Activated CD4-positive, alpha-beta T cell treated with anti-CD3 and anti-CD28 coated beads, Interleukin-2, amount 50 U/mL, for 16 hours (primary cell): Measurements from ENCODE around the gene POLR3H.

Experiments used
- DNase-seq: peaks from one replicate; pipeline ENCODE4 v3.0.0-alpha.2; 2020

The POLR3H gene

DNA sequence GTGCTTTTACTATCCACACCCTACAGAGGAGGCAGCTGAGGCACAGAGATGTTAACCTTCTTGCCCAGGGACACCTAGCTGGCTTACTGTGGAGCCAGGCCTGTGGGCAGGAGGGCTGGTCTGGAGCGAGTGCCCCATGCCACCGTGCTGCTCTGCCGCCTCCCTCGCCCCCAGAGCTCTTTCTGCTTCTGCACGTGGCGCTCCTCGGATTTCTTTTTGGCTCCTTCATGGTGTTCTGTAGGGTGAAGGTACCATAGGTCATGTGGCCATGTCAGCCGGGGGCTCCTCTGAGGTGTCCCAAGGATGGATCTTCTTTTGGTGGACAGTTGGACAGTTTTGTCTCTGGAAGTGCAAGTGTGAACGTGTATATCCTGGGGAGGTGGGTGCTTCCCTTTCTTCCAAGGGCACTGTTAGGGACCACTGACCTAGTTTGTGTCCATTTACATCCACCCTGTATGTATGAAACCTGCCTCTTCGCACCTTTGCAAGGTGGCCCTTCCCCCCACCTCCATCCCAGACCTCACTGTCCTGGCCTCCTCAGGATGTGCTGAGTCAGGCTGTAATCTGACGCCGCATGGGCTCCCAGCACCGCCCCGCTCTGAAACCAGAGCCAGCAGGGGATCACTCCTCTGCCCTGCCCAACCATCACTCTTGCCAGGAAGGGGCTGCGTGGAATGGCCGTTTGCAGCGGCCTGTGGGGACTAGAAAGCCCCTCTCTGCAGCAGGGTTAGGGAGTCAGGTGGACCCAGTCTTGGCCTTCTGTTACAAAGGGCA is 31.7 kb downstream of the POLR3H start:
- no peak for DNase-seq

GRCh38 chr22:41511521-41511968 is 32.7 kb downstream of the POLR3H start:
- no peak for DNase-seq

DNA sequence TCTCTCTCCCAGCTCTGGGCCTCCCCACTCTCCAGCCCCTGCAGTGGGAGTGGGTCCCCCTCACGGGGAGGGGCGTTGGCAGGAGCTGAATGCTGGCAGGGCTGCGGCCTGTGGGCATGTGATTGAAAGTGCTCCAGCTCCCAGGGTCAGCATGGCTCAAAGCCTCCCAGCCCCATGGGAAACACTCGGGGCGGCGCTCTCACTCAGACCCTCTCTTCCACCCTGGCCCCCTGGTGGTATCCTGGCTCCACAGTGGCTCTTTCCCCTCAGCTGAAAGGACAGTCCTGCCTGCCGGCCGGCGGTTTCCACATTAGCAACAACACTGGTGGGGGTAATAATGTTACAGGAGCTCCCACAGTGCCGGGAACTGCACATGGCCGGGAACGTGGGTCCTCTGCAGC is 35.5 kb downstream of the POLR3H start:
- DNase-seq, result no peak

- no peak for DNase-seq
Measured at GRCh38 chr22:41507330-41508063, 36.8 kb downstream of the POLR3H start.

DNA sequence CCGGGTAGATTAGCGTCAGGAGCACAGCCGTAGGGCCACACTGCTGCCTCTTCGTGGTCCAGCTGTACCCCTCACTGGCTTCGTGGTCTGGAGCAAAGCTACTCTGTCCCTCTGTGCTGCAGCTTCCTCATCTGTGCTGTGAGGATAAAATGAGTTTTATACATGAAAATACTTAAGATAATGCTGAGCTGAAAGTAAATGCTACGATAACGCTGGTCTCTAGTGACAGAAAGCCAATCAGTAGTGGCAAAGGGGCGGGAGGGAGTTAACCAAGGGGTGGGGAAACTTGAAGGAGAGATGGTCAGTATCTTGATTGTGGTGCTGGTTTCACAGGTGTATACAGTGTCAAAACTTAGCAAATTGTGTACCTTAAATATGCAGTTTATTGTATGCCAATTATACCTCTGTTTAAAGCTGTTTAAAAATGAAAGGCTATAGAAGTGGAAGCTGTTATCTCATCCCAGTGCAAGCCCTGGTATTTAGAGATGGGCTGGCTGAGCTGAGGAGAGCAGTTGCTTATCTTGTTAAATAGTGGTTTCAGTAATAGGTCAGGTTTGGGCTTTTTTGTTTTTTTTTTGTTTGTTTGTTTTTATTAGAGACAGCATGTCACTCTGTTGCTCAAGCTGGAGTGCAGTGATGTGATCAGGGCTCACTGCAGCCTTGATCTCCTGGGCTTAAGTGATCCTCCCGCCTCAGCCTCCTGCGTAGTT is 38.6 kb downstream of the POLR3H start:
- no peak for DNase-seq

- no peak for DNase-seq
Measured at GRCh38 chr22:41504816-41505215, 39.5 kb downstream of the POLR3H start.

- DNase-seq, result no peak
Measured at GRCh38 chr22:41504397-41504796, 39.9 kb downstream of the POLR3H start.

DNA sequence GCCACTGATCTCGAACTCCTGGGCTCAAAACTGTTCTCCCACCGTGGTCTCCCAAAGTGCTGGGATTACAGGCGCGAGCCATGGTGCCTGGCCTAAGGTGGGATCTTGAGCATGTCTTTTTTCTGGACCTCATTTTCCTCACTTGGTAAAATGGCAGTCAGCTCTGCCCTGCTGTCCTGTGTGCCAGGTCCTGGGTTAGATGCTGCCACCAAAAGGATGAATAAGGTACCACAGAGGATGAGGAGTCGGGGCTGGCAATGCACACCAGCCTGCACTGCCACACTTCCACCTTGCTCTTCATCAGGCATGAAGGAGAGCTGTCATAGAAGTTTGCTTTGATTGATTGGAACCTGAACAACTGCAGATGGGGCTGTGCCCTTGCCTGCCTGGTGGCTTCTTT is 43.1 kb downstream of the POLR3H start:
- peak; percentile 31 for DNase-seq

- no peak for DNase-seq
Measured at GRCh38 chr22:41500303-41500702, 44.0 kb downstream of the POLR3H start.

DNA sequence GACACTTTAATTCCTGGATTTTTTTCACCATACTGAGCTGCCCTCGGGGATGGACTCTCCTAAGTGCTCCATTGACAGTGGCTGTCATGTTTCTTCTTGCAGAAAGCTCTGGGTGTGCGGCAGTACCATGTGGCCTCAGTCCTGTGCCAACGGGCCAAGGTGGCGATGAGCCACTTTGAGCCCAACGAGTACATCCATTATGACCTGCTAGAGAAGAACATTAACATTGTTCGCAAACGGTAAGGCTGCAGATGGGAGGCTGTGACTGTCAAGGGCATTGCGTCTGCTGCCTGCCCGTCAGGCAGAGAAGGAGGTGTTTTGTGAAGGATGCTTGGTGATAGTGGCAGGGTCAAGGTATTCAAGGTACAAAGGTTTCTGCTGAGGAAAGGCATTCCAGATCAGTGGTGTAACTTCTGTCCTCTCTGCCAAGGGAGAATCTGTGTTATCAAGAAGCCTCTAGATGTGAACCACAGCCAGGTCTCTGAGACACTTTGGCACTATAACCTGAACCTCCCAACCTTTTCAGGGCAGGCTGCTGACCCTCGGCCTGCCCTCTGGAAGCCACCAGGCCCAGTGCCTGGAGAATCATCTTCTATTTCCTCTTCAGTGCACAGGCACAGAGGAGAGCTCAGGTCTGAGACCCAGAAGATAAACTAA is 44.5 kb downstream of the POLR3H start:
- no peak for DNase-seq

GRCh38 chr22:41498303-41498835 is 45.9 kb downstream of the POLR3H start:
- DNase-seq, result no peak

DNA sequence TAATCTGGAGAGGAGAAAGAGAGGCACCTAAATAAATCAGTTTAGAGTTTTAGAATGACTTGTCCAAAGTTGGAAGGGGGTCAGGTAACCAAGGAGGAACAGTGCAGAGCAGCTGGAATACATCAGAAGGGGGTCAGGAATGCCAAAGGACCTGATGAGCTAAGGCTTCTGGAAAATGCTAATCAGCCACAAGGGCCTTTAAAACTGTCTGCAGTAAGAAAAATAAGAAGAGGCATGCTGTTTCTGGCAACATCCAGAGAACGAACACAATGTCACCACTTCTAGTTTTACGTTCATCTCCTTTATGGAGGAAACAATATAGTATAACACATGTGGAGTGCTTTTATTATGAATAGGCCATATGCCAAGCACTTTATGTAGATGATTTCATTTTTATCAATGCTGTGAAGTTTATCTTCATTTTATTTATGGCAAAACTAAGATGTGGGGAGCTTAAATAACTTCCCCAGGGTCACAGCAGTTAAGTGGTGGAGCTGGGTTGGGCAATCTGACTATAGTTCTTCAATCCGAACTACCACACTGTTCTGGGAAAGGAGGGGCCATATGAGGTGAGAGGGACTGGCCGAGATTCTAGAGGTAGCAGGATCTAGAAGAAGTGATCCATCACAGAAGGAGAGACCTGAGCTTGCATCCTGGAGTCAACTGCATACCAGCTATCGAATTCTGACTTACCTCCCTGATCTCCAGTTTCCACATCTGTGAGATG is 52.7 kb downstream of the POLR3H start:
- no peak for DNase-seq

DNA sequence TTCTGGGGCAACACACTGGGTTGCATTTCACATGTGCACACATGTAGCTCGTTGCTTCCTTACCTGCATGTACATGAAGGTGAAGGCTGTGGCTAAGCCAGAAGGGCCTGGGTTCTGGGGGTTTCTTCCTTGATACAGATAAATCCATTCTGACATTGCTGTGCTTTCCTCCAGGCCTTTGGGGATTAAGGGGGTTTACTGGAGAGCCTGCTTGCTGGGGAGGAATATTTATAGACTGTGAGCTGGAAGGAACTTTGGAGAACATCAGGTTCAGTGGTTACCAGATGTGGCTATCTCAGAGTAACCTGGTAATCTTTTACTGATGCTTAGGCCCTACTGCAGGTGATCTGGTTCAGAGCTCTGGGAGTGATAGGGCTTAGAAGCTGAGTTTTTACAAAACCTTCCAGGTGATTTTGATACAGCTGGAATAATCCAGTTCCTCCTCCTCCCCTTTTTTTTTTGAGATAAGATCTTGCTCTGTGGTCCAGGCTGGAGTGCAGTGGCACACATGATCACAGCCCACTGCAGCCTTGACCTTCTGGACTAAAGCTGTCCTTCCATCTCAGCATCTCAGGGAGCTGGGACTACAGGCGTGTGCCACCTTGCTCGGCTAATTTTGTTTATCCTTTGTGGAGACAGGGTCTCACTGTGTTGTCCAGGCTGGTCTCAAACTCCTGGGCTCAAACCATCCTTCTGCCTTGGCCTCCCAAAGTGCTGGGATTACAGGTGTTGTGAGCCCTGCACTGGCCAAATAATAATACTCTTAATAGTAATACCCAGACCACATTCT is 55.5 kb downstream of the POLR3H start:
- DNase-seq, result no peak

DNA sequence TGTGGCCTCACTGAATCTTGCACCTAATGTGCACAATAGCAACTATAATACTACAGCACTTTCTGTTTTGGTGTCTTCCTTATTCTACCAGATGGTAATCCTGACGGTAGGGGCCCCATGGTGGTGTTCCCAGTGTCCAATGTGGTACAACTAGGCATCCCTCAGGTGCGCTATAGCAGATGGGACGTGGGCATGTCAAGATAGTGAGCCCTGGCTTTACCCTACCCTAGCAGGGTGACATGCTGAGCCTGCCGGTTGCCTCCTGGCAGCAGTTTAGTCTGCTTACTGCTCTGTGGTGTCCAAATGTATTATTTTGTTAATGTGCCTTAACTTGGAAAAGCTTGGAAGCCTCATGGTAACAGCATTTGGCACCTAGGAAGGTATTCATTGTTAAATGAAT is 56.2 kb downstream of the POLR3H start:
- no peak for DNase-seq

GRCh38 chr22:41487037-41487935 is 57.0 kb downstream of the POLR3H start:
- DNase-seq, result no peak

DNA sequence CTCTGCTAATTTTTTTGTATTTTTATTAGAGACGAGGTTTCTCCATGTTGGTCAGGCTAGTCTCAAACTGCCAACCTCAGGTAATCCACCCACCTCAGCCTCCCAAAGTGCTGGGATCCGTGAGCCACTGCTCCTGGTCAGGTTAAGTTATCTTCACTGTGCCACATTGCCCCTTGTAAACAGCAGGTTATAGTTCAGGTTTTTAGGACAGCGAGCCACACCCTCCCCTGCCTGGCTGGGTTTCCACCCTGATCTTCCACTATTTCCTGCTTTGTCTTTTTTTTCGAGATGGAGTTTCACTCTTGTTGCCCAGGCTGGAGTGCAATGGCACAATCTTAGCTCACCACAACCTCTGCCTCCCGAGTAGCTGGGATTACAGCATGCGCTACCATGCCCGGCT is 59.2 kb downstream of the POLR3H start:
- no peak for DNase-seq

DNA sequence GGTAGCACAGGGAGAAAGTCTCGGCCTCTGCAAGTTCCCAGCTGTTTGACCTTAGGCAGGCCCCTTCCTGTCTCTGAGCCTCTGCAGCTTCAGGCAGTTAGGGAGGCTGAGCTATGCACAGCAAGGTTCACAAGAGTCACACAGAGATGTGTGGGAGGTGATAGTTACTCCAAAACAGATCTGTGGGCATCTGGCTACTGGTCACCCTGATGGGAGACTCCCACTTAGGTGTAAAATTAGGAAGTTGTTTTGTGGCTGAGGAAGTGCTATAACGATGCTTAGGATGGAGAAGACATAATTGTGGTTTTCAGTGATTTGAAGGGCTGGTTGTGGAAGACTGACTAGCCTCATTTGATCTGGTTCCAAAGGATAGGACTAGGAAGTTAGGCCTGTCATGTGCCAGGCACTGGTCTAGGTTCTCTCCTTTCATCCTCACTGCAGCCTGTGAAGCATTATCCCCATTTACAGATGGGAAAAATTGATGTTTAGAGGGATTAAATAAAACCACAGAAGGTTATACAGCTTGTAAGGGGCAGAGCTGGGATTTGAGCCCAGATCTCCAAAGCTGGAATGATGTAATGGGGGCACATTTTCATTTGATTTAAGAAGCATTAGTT is 61.8 kb downstream of the POLR3H start:
- no peak for DNase-seq

- DNase-seq, result no peak
Measured at GRCh38 chr22:41481925-41482318, 62.3 kb downstream of the POLR3H start.

- DNase-seq, result no peak
Measured at GRCh38 chr22:41481131-41481830, 63.0 kb downstream of the POLR3H start.
